Sigmoid colon (tissue), 7 donors: ENCODE results near the gene CHCHD4. TPM values are rescaled to one million over a fixed set of nuclear protein-coding genes. Genes with fewer than 3 reads are reported as not detected.

ENCODE experiments used
- DNase-seq: peaks from one replicate; pipeline ENCODE4 v3.0.0-alpha.2; 2019
- H3K27ac ChIP-seq, 4 donors: fragments of 200-600 bp; sonication (generic); one replicate each; pipeline ENCODE4 v1.5.1; 2016 to 2019; ENCODE audit warnings: mild to moderate bottlenecking in 1 of 4
- H3K27me3 ChIP-seq, 3 donors: fragments of 200-600 bp; sonication (generic); one replicate each; pipeline ENCODE4 v1.5.1; 2019; ENCODE audit warnings: mild to moderate bottlenecking in 1 of 3
- H3K36me3 ChIP-seq, 4 donors: fragments of 200-600 bp; sonication (generic); one replicate each; pipeline ENCODE4 v1.5.1; 2016 to 2019
- H3K4me1 ChIP-seq, 4 donors: fragments of 200-600 bp; sonication (generic); one replicate each; pipeline ENCODE4 v1.5.1; 2017 to 2019
- H3K4me3 ChIP-seq, 4 donors: fragments of 200-600 bp; sonication (generic); one replicate each; pipeline ENCODE4 v1.5.1; 2017 to 2019; ENCODE audit warnings: mild to moderate bottlenecking in 2 of 4, moderate library complexity in 1 of 4
- H3K9me3 ChIP-seq, 4 donors: fragments of 200-600 bp in 3 of 4; sonication (generic) in 3 of 4; one replicate each; pipeline versions ENCODE4 v1.5.1 to v1.6.1; 2013 to 2019
- EP300 ChIP-seq, 4 donors: sonication (generic); formaldehyde crosslinking; IDR thresholded peaks; one replicate each; pipeline ENCODE4 v1.6.1; 2017; ENCODE audit warnings: antibody characterized with exemption in 4 of 4
- POLR2A ChIP-seq, 2 donors: fragments of 450-650 bp; IDR thresholded peaks; one replicate each; pipeline ENCODE4 v1.6.1; 2016; ENCODE audit warnings: antibody characterized with exemption in 2 of 2, mild to moderate bottlenecking in 2 of 2, moderate library complexity in 2 of 2
- POLR2AphosphoS5 ChIP-seq, 4 donors: sonication (generic); formaldehyde crosslinking; IDR thresholded peaks; one replicate each; pipeline ENCODE4 v1.6.1; 2017; ENCODE audit warnings: antibody characterized with exemption in 4 of 4
- WGBS, 2 donors: extraction: QIAGEN DNeasy Blood & Tissue Kit; methylation state at CpG; one replicate each; pipeline ENCODE4 v1.1.7; 2013; 5-methylcytosine and 5-hydroxymethylcytosine counted together
- intact Hi-C: fragments of 100-400 bp; cut with DNase I; formaldehyde crosslinking; loops from one replicate; pipeline ENCODE4 v1.15.1; 2023
- polyA plus RNA-seq, 3 donors: library from polyadenylated mRNA; stranded (reverse); fragments of 200-250 nt; gene quantifications; one replicate each; pipeline ENCODE4 v1.2.3, GENCODE V29; 2013
- total RNA-seq, 4 donors: library from RNA; depleted of rRNA; stranded (reverse); fragments of >200 nt; gene quantifications; one replicate each; pipeline ENCODE4 v1.1.0, GENCODE V29; 2016
- TF ChIP-seq, protein P1 (sequence below), 4 experiments: fragments of 450-650 bp in 3 of 4; fragments of 200-600 bp in 1 of 4; IDR thresholded peaks; one replicate each; pipeline ENCODE4 v1.5.1; 2016 to 2019; ENCODE audit warnings: antibody characterized with exemption in 4 of 4, mild to moderate bottlenecking in 3 of 4, moderate library complexity in 2 of 4
- donor health status: healthy with polysubstance abuse.
- donor health status: Bipolar disorder and iron deficiency.
- donor health status: healthy.

The CHCHD4 gene
- total and polyA plus RNA-seq, 7 donors, result 13.0 to 33.8 (median 20.9) TPM

DNA sequence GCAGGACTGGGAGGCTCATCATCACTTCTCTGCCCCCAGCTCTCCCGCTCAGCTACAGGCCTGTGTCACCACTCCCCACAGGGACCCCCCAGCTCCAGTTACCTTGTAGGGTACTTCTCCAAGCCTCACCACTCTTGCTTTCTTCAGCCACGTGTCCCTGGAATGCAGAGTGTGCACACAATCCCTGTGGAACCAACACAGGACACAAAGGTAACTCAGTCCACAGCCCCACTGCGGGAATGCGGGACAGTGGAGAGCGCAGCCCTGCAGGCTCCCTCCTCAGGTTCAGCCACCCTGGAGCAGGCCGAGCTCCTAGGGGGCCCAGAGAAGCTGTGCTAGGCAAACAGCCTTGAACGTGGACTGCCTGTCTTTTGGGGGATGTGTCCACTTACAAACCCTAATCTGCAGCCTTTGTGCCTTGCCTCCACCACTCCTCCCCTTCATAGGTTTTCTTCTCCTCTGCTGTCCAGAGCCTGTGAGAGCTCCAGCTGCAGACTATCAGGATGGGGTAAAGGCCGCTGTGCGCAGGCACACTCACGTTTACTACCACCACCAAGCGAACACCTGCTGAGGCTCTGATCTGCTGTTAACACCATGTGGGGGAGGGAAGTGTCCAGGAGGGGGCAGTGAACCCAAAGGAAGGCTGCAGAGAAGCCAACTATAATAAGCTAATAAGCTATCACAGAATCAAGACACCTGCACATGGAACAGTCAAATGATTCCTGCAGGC lies 27.7 kb upstream of the CHCHD4 start:
- H3K27me3 ChIP-seq, result no peaks in the 10 kb centered on the region
- peaks cover 0 to 96% (median 28%) of the 10 kb centered on the region in 4 donors for H3K36me3 ChIP-seq
- no peaks in the 10 kb centered on the region for H3K4me1 ChIP-seq
- 85 to 91% methylated on average over 11 of the region's 11 CpGs for WGBS, 2 donors
- intact Hi-C loops, result no loop called here
- H3K27ac ChIP-seq, result no peak overlapping the region
- no peaks in the 10 kb centered on the region for H3K9me3 ChIP-seq
- DNase-seq, result no peak
- TF ChIP-seq POLR2AphosphoS5 (IDR thresholded peaks at IDR 0.05), result no peak
- no peak for TF ChIP-seq POLR2A (IDR thresholded peaks at IDR 0.05)
- TF ChIP-seq, protein P1, sequence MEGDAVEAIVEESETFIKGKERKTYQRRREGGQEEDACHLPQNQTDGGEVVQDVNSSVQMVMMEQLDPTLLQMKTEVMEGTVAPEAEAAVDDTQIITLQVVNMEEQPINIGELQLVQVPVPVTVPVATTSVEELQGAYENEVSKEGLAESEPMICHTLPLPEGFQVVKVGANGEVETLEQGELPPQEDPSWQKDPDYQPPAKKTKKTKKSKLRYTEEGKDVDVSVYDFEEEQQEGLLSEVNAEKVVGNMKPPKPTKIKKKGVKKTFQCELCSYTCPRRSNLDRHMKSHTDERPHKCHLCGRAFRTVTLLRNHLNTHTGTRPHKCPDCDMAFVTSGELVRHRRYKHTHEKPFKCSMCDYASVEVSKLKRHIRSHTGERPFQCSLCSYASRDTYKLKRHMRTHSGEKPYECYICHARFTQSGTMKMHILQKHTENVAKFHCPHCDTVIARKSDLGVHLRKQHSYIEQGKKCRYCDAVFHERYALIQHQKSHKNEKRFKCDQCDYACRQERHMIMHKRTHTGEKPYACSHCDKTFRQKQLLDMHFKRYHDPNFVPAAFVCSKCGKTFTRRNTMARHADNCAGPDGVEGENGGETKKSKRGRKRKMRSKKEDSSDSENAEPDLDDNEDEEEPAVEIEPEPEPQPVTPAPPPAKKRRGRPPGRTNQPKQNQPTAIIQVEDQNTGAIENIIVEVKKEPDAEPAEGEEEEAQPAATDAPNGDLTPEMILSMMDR (IDR thresholded peaks at IDR 0.05), result no peak
- H3K4me3 ChIP-seq, result no peak overlapping the region

DNA sequence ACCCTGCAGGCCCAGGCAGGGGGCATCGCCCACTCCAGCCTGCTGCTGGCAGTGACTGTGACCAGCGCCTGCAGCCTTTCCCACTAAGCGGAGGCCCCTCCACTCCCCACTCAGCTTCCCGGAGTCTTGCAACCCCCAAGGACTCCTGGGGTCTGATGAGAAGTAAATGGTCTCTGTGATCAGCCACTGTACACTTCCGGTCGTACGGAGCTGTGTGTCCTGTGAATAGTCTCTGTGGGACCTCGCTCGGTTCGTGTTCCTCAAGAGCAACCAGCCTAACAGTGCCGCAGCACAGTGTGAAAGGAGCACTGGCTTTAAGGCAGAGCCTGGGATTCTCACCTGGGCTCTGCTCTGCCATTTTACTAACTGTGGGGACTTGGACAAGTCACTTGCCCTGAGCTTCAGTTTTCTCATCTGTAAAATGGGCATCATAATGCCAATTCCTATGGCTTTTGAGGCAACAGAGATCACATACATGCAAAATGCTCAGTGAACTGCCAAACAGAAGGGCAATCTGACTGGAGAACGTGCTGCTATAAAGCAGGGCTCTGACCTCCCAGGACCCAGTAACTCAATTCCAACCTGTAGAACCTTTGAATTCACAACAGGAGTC lies 26.9 kb upstream of the CHCHD4 start:
- Histone ChIP-seq H3K27ac (no peak overlapping the region), H3K27me3 (no peaks in the 10 kb centered on the region), H3K4me3 (no peak overlapping the region), H3K36me3 (peaks cover 2 to 96% (median 28%) of the 10 kb centered on the region in 4 donors), H3K4me1 (peaks cover 0 to 5% (median 3%) of the 10 kb centered on the region in 4 donors), H3K9me3 (no peaks in the 10 kb centered on the region)
- no peak for TF ChIP-seq POLR2AphosphoS5 (IDR thresholded peaks at IDR 0.05)
- TF ChIP-seq POLR2A (IDR thresholded peaks at IDR 0.05), result no peak
- TF ChIP-seq, protein P1 (IDR thresholded peaks at IDR 0.05), result no peak
- TF ChIP-seq EP300 (IDR thresholded peaks at IDR 0.05), result no peak
- WGBS, 2 donors, result 91% methylated on average over 12 of the region's 12 CpGs
- DNase-seq, result no peak
- intact Hi-C loops, result no loop called here

DNA sequence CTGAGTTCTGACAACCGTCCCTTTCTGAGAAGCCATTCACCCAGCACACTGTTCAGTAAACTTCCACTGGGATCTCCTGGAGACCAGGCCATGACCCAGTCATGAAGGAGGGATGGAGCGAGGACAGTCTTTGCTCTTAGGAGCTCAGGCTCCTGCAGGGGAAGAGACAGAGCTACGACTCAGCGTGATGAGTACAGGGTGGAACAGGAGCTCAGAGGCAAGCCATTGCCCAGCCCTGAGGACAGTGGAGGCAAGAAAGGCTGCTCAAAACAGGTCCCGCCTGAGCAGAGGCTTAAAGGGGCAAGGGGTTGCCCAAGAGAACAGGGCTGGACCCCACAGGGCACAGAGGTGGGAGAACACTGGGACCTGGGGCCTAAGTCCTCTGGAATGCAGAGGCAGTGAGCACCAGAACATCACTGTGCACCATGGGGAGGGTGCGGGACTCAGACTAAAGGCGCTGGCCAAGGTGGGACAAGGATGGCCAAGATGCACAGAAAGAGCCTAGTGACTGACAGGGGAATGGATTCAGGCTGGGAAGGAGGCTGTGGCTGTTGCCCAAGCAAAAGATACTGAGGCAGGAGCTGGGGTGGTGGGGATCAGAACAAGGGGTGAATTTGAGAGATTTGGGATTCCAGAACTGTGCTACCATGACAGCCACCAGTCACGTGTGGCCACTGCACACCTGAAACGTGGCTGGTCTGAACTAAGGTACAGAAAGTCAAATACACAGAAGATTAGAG lies 26.0 kb upstream of the CHCHD4 start:
- no peak for TF ChIP-seq POLR2AphosphoS5 (IDR thresholded peaks at IDR 0.05)
- TF ChIP-seq, protein P1 (IDR thresholded peaks at IDR 0.05), result no peak
- TF ChIP-seq EP300 (IDR thresholded peaks at IDR 0.05), result no peak
- no peak for DNase-seq
- intact Hi-C loops, result no loop called here
- H3K9me3 ChIP-seq, result no peaks in the 10 kb centered on the region
- H3K4me1 ChIP-seq, result peaks cover 0 to 13% (median 10%) of the 10 kb centered on the region in 4 donors
- 97% methylated on average over 9 of the region's 9 CpGs for WGBS, 2 donors
- H3K27ac ChIP-seq, result no peak overlapping the region
- H3K36me3 ChIP-seq, result peaks cover 2 to 96% (median 22%) of the 10 kb centered on the region in 4 donors
- no peaks in the 10 kb centered on the region for H3K27me3 ChIP-seq
- no peak overlapping the region for H3K4me3 ChIP-seq

DNA sequence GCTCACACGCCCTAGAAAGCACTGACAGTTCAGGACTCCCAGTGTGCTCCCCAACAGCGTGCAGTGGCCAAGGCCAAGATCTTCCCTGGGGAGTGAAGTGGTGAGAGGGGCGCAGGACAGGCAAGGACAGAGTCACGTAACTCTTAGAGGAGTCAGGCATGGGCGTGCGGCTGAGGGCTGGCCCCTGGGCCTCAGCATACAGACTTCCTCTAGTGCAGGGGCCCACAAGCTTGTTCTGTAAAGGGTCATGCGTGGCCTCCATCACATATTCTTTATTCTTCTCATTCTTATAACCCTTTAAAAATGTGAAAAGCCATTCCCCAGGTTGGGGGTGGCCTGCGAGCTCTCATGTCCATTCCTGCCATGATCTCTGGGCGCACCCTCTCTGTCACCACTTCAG lies 25.4 kb upstream of the CHCHD4 start:
- no peak for DNase-seq
- peaks cover 2 to 91% (median 22%) of the 10 kb centered on the region in 4 donors for H3K36me3 ChIP-seq
- TF ChIP-seq POLR2AphosphoS5 (IDR thresholded peaks at IDR 0.05), result no peak
- no peak for TF ChIP-seq POLR2A (IDR thresholded peaks at IDR 0.05)
- TF ChIP-seq, protein P1 (IDR thresholded peaks at IDR 0.05), result no peak
- TF ChIP-seq EP300 (IDR thresholded peaks at IDR 0.05), result no peak

More for the DNA sequence above, 25.4 kb upstream of the CHCHD4 start:
- intact Hi-C loops, result no loop called here
- Histone ChIP-seq H3K4me1 (peaks cover 0 to 19% (median 16%) of the 10 kb centered on the region in 4 donors), H3K27me3 (no peaks in the 10 kb centered on the region), H3K9me3 (no peaks in the 10 kb centered on the region), H3K27ac (no peak overlapping the region), H3K4me3 (no peak overlapping the region)
- WGBS, 2 donors, result 97% methylated on average over 9 of the region's 9 CpGs
